ENCODE results near the gene TCEA3.

The TCEA3 gene

DNA sequence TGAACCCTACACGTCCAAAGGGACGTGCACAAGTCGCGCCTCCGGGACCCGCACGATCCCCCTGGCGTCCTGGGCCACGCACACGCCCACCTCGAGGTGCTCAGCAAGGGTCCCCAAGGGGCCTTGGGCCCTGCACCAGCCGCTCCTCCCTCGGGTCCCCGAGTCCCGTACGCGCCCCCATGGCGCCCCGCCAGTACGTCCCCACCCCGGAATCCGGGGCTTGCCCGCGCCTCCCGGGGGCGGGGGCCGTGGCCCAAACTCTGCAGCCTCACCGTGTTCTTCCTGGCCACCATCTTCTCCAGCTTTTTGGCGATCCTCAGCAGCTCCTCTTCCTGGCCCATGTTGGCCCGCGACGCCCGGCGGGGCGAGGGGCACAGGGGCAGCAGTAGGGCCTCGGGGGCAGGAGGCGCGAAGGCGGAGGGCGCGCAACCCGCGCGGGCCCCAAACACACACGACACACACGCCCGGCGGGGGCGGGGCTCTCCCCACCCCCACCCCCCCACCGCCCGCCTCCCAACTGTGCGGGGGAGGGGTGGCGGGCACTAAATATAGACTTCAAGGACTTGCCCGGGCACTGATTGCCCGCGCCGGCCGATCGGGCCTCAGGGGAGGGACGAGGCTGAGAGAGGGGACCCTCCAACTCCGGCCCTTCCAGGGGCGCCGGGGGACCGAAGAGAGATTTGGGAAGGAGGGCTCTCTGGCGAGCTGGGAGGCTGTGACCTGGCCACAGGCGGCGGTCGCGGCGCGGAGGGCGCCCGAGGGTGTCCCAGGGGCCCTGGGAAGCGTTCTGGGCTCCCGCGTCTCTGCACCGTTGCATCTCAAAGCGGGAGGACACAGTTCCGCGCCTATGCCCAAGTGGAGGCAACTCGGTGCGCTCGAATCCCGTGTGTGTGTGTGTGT is at the start of gene TCEA3:
Gene TCEA3 (minus strand): TSS at position 456 of the 900 bp plus-strand sequence. CDS start 115 bp downstream, at position 341.
- peak; percentile 34 for DNase-seq

DNA sequence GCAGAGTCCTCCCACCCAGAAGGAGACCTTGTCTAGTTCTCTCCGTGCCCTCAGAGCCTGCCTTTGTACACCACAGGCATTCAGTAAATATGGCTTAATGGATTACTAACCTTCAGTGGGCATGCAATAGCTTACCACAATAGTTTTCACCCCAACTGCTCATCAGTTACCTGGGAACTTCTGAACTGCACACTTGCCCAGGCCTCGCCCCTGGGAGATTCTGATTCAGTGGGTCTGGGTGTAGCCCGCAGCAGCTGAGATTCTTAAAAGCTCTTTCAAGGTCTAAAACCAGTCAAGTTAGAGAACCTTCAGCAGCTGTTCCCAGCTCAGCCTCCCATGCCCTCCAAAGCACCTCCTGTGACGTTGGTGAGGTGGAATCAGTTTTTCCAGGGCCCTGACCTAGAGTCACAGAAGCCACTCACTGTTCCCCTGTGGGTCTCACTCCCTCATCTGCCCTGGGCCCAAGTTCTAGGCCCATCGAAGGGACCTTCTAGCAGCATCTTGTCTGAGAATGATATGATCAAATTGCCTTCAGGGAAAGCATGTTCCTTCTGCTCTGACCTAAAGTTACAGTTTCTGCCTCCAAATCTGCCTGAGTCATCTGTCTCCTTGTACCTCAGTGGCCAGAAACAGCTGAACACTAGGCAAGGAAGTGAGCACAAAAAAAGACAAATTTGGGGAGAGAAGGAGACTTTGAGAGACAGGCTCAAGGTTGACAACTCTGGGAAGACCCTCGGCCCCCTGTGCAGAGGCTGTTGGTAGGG is 48.7 kb upstream of the TCEA3 start:
- DNase-seq = no peak

DNA sequence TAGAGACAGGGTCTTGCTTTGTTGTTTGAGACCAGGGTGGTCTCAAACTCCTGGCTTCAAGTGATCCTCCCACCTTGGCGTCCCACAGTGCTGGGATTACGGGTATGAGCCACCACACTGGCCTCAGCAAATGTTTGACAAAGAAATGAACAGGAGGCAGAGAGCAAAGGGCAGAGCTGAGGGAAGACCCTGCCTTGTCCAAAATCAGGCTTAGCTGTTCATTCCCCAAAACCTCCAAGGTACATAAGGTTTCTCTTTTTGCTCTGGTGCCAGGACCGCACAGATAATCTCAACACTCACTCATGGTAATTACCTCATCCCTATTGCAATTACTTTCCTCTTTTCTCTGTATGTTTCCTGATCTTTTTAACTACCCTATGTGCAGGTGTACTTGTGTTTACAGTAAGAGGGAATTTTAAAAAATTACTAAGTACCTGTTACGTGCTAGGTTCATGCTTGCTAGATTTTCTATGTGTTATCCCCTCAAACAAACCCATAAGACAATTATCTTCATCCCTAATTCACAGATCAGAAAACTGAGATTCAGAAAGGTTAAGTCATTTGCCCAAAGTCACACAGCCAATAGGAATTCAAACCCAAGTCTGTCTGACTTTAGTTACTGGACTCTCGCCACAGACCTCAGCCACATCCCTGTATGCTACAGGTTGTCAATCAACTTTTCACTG is 47.9 kb upstream of the TCEA3 start:
- no peak for DNase-seq

DNA sequence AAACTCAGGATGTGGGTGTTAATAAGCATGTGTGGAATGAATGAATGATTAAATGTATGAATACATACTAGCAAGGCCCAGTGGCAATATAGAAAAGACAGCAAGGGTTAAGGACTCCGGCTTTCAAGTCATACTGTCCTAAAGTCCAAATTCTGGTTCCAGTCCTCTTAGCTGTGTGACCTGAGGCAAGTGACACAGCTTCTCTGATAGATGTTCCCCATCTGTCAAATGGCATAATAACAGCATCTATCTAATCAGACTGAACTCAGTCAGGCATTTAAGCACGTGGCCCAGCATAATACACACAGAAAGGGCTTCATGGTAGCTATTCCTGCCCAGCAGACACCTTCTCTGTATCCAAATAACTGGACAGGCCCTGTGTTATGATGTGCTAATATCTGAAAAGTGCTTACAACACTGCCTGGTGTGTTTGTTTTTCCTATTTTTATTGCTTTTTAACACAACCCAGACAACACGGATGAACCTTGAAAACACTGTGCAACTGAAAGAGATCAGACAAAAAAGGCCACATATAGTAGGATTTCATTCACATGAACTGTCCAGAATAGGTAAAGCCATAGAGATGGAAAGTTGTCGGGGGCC is 47.0 kb upstream of the TCEA3 start:
- DNase-seq = no peak

DNA sequence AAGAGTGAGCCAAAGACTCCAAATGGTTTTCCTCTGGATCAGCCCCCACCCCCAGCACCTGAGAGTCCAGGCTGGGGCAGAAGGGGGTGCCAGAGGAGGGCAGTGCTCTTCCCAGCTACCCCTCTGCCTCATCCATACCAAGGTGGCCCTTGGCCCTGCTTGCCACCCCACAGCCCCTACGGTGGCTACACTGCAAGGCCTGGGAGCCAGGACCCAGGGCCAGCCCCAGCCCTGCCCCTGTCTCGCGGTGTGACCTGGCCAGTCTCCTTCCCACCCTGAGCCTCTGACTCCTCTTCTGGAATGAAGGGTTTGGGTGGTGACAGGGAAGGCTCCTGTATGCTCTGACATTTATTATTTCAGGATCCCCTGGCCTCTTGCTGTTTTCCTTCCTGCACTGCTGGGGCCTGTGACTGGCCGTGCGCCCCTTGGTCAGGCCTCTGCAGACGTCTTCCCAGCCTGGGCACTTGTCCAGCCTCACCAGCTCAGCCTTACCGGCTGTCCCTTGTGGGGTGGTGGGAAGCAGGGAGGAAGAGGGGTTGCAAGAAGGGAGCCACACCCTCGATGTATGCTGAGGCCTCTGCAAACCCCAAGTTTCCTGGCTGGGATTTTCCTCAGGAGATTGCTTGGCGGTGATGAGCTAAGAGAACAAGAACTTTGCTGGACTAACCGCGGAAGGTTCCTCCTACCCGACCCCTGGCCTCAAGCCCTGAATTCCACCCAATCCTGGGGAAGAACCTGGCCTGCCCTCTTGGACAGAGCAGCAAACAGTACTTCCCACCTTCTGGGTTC is 45.9 kb upstream of the TCEA3 start:
- no peak for DNase-seq

DNA sequence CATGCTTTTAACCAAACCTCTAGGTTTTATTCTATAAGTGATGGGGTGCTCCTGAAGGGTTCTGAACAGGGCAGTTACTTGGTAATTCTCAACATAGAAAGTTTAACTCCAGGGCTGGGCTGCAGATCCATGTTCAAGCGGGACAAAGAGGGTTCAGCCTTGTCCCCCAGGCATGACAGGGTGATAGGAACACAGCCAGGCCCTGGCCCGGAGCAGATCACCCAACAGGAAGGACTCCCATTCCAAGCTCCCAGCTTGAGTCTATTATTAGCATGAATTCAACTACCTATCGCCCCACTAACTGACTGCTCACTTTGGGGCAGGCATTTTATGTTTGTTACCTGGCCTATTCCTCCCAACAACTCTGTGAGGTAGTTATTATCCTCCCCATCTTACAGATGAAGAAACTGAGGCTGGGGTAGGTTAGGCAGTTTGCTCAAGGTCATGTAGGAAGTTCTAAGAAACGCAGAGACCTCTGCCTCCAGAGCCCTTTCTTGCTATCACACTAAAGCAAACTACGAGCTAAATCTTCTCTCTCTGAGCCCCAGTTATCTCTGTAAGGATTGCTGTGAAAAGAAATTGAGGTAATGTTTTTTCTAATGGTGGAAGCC is 44.9 kb upstream of the TCEA3 start:
- no peak for DNase-seq

DNA sequence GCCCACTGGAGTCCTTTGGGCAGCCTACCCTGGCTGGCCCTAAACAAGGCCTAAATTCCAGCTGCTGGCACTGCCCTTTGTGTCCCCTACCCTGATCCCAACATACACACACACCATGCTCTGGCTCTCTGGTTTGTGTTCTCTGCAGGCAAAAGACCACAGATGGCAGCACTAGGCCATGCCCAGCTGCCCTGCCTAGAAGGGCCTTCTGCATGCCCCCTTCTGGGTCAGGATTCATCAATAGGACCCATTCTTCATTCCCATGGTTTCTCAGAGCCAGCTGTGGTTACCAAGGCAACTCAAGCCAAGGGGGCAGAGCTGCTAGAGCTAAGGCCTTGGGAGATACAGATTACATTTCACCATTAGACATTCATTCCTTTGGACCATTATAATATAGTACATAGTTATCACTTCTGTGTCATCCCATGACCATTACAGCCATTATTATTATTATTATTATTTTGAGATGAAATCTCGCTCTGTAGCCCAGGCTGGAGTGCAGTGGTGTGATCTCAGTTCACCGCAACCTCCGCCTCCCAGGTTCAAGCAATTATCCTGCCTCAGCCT is 42.0 kb upstream of the TCEA3 start:
- DNase-seq = no peak

DNA sequence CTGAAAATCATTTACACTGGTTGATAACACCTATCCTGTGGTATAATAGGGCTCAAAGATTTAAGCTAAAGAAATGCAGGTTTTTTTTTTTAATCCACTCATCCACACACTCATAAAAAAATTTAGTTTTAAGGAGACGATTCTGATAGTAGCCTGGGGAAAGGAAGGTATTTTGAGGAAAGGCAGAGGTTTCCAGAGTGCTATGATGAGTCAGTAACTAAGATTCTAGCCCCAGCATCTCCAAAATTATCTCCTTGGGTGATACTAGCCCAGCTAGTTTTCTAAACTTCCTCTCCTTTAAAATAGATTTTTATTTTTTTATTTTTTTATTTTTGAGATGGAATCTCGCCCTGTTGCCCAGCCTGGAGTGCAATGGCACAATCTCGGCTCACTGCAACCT is 38.7 kb upstream of the TCEA3 start:
- DNase-seq = no peak

DNA sequence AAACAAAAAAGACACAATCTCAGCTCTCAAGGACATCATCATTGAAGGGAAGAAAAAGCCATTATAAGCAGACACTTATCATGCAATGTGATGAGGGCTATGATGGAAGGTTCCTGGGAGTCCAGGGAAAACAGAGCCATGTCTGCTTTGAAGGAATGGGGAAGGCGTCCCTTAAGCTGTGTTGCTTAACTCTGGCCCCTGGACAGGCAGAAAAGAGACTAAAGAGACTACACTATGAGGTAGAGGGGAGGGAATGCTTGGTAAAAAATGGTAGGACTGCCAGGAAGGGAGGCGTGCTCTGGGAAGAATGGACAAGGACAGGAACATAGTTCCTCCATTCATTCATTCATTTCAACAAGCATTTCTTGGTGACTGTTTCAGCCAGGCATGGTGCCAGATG is 38.2 kb upstream of the TCEA3 start:
- no peak for DNase-seq

DNA sequence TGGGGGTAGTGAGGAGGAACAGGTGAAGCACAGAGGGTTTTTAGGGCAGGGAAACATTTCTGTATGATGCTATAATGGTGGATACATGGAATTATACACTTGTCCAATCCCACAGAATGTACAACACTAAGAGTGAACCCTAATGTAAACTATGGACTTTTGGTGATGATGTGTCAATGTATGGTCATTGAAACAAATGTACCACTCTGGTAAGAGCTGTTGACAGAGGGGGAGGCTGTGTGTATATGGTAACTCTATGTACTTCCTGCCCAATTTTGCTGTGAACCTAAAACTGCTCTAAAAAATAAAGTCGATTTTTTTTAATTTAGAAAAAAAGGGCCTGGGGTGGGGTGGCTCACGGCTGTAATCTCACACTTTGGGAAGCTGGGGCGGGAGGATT is 36.5 kb upstream of the TCEA3 start:
- no peak for DNase-seq

DNA sequence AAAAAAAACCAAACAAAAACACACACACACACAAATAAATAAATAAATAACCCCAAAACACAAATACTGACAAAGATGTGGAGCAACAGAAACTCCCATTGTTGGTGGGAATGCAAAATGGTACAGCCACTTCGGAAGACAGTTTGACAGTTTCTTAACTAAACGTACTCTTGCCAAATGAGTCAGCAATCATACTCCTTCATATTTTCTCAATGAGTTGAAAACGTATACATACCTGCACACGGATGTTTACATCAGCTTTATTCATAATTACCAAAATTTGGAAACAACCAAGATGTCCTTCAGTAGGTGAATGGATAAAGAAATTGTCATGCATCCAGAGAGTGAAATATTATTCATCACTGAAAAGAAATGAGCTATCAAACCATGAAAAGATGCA is 36.0 kb upstream of the TCEA3 start:
- no peak for DNase-seq

DNA sequence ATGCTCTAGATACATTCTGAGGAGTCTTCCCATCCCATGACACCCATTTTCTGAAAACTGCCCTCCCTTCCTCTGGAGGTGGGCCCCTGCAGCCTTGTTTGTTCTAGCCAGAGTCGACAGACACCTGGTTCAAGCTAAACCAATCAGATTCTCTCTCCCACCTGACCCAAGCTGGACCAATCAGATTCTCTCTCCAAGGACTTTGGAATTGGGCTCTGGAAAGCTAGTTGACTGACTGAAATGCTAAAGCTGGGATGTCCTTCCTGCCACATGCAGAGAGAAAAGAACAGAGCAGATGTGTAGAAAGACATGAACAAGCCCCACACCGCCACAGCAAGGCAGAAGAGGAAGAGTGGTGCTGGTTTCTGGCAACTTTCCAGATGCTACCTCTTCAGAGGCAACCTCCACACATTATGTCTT is 34.8 kb upstream of the TCEA3 start:
- no peak for DNase-seq

DNA sequence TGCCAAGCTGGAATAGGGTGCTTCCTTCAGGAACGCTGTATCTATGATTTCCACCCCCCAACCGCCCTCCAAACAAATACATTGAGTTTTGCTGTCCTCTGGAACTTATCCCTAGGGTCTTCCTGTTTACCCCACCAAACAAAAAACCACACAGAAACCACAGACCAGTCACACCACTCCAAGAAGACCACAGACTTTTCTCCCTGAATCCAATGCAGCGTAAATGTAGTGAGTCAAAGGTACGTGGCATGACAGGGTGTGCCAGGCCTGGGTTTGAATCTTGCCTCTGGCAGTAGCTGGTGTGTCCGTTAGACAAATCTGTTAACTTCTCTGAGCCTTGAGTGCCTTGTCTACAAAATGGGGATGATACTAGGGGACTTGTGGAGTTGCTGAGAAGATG is 31.7 kb upstream of the TCEA3 start:
- DNase-seq = no peak

DNA sequence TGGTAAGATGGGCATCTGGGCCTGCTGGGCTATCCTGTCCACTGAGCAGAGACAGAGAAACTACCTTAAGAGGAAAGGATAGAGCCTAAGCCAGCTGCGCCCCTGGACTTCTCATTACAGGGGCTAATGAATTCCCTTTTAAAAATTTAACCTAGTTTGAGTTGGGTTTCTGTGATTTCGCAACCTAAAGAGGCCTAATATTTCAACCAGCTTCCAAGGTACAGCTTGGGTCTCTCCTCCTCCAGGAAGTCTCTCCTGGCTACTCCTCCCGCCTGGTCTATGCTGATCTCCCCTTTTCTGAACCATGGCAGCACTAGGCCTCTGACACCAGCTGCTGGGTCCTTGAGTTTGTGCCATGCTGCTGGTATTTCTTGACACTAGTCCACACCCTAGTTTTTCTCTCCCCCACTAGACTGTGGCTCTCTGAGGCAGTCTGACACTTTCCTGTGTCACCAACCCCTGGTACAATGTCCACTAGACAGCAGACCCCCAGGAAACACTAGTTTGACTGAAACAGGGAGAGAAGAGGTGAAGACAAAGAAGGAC is 29.0 kb upstream of the TCEA3 start:
- no peak for DNase-seq

DNA sequence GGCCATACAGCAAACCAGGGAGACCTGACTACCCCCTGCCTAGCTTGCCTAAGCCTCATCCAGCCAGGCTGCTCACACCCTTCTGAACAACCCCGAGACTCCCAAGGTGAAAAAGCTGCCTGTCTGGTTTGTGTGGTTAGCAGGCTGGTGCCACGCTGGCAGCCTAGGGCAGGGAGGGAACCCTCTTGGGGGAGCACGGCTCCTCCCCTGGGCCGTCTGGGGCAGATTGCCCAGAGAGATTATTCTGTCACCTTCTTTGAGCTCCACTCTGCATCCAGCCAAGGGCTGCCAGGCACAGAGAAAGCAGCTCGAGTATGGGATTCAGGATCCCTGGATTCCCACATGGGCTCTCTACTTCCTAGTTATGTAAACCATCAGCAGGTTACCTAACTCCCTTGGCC is 27.5 kb upstream of the TCEA3 start:
- DNase-seq = peak; percentile 34

DNA sequence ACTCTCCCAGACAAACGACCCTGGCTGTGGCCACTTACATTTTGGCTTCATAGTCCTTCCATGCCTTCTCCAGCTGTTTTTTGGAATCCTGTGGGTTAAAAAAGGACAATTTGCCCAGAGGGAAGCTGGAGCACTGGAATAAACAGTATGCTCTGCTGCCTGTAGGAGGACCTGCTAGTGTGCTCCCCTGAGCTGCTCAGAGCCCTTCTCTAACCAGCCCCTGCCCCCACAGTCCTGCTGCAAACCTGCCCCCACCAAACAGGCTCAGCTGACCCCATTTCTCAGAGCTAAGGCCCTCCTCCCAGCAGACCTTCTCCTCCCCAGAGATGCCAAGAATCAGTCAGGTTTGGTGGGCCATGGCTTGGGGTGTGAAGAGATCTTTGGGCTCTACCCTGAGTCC is 26.9 kb upstream of the TCEA3 start:
- DNase-seq = no peak

DNA sequence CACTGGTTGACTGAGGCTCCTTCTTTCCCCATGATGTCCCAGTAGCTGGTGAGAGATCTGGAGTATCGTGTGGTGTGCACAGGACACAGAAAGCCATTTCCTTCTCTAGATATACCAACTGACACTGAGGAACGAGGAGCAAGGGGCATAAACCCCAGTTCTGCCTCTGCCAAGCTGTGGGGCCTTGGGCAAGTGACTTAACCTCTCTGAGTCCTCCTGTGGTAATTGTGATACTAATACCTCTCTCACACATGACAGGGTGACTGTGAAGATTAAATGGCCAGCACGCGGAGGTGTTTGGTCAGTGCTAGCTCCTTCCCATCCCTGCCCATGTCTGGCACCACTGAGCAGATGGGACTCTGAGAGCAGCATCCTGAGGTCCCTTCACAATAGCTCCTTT is 26.3 kb upstream of the TCEA3 start:
- DNase-seq = no peak

DNA sequence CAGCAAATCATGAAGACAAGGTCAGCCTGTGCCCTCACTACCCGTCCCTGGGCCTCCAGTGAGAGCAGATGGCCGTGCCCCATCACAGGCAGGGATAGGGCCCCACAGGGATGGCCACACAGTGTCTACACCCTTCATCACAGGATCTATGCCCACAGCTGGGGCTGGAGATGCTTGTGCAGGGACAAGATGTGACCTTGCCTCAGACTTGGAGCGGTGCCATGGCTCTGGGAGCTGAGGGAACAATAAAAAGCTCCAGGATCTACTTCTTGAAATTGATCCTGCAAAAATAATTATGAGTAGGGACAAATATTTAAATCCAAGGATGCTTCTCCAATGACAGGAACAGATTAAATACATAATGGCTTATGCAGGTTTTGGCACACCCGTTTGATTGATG is 25.4 kb upstream of the TCEA3 start:
- no peak for DNase-seq

DNA sequence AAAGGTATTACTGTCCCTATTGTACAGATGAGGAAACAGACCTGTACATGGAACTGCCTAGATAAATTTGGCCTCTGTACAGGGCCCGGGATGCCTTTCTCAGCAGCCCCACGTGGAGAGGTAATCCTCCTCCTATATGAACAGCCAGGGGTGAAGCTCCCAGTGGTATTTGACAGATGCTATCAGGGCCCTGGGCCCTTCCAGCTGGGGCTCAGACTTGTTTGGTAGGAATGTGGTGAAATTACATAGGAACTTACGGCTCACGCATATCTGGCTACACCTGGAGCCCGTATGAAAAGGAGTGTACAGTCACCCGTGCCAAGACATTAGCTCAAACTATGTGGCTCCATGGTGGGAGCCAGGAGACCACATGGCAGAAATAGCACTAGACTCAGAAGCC is 24.8 kb upstream of the TCEA3 start:
- DNase-seq = no peak

DNA sequence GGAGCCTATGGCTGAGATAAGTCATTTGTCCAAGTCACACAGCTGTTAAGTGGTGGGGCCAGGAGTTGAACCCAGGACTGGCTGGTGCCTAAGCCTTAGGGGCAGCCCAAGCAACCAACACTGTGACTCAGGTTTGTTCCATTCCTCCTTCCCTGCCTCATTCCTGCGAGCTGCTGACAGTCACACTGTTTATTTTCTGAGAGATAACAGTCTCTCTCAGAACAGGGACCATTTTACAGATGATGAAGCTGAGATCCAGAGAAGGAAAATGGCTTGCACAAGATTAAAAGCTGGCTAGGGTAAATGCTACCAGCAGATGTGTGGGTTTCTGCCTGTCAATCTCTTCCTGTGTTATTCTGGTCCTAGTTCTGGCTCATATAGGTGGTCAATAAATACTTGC is 24.3 kb upstream of the TCEA3 start:
- DNase-seq = no peak

DNA sequence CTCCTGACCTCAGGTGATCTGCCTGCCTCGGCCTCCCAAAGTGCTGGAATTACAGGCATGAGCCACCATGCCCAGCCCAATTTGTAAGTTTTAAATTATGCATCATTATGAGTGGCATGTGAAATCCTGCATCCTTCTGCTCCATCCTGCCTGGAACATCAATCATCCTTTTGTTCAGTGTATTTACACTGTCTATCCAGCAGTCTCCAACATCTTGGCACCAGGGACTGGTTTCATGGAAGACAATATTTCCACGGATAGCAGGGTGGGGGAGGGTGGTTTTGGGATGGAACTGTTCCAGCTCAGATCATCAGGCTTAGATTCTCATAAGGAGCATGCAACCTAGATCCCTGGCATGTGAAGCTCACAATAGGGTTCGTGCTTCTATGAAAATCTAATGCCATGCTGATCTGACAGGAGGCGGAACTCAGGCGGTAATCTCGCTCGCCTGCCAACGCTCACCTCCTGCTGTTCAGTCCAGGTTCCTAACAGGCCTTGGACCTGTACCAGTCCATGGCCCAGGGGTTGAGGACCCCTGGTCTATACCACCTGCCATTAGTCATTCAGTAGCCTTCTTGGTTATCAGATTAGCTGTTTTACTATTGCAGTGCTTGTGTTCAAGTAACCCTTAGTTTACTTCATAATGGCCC is 22.2 kb upstream of the TCEA3 start:
- DNase-seq = no peak

Data from activated naive CD4-positive, alpha-beta T cell treated with Interleukin-2 at 50 U/mL for 16 hours (primary cell).